ENCODE results near the gene APMAP.

The APMAP gene

GRCh38 chr20:25024171-25024570 lies 31.6 kb upstream of the APMAP start:
- DNase-seq = no peak

- no peak for DNase-seq
Observed at GRCh38 chr20:25023356-25023755, 30.8 kb upstream of the APMAP start.

- DNase-seq = no peak
Observed at GRCh38 chr20:25022680-25023079, 30.1 kb upstream of the APMAP start.

DNA sequence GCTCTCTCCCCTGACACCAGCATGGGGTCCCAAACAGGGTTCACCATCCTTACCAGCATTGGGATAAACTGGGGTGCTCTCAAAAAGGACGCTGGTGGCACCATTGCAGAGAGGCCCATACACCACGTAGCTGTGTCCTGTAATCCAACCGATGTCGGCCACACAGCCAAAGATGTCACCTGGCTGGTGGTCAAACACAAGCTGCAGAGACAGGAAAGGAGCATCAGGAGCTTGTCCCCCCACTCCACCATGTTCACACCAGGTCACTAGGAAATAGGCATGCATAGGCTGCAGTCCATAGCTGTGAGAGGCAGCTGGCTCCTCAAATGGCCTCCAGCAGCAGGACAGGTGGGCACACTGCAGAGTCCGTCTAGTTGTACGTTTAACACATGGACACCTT lies 28.8 kb upstream of the APMAP start:
- no peak for DNase-seq

DNA sequence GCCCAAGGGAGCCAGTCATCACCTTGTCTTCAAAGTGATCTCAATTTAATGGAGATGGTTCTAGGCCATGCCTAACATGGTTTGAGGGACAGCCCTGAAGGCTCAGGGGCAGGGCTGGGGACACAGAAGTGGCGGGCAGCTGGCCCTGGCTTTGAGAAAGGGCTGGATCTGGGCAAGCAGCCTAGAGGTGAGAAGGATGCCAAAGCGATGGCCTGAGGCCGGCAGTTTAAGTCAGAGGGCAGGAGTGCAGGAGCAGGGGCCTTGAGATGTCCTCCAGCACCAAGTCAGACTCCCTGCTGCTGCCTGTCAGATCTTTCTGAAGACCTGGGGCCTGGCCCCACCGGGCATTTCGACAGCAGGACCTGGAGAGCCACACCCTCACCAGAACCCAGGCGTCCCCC lies 28.4 kb upstream of the APMAP start:
- DNase-seq = no peak

- no peak for DNase-seq
Observed at GRCh38 chr20:25020345-25020744, 27.8 kb upstream of the APMAP start.

- DNase-seq = no peak
Observed at GRCh38 chr20:25019381-25020155, 27.0 kb upstream of the APMAP start.

DNA sequence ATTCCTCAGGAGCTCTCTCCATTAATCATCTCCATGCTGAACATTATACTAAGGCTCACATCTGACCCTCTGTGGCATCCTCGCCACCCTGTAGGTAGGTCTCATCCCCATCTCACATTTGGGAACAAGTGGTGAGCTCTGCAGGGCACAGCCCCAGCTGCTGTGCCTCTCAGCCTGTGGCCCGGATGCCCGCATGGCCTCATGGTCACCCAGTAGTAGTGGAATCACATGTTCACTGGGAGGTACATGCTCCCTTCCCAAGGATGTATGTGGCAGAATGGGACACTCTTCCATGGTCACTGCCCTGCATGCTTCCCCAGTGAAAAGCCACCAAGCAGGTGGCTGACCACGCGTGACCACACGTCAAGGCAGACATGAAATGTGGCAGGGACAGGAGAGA lies 26.3 kb upstream of the APMAP start:
- DNase-seq = no peak

- no peak for DNase-seq
Observed at GRCh38 chr20:25018425-25018824, 25.9 kb upstream of the APMAP start.

- peak; percentile 94 for DNase-seq
Observed at GRCh38 chr20:25017257-25017803, 24.8 kb upstream of the APMAP start.

GRCh38 chr20:25016471-25016870 lies 23.9 kb upstream of the APMAP start:
- no peak for DNase-seq

GRCh38 chr20:25015986-25016385 lies 23.4 kb upstream of the APMAP start:
- no peak for DNase-seq

DNA sequence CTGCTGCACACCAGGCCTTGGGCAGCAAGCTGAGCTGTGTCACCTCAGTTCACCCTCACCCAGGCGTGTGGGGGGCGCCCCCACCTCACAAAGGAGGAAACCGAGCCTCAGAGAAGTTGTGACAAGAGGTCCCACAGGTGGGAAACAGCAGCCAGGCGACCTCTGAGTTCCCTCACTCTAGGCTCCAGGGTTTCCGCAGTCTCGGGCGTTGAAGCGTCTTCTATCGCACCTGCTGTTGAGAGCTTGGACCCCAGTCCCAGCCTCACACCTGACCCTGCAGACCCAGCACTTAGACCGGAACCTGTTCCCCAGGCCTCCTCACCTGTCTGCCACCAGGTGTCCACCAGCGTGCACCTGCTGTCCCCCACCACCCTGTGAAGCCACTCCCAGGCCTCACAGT lies 22.3 kb upstream of the APMAP start:
- DNase-seq = peak; percentile 80

GRCh38 chr20:25013478-25014380 lies 21.2 kb upstream of the APMAP start:
- no peak for DNase-seq

GRCh38 chr20:25012616-25013189 lies 20.2 kb upstream of the APMAP start:
- no peak for DNase-seq

DNA sequence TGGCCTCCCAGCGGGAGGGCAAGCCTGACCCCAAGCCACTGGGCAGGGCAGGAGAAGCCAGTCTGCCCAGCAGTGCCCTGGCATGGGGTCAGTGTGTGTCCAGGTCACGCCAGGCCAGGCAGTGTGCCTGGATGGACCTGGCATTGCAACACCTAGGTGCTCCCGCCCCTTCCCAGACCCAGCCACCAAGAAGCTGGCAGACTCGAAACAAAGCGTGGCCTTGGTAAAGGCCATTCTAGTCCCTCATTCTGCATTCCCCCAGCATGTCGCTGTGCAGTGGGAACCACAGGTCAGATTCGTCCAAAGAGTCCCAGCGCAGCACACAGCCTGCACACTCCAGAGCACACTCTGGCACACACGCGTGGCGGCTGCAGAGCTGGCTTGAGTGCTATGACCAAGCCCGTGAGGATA lies 19.3 kb upstream of the APMAP start:
- DNase-seq = no peak

DNA sequence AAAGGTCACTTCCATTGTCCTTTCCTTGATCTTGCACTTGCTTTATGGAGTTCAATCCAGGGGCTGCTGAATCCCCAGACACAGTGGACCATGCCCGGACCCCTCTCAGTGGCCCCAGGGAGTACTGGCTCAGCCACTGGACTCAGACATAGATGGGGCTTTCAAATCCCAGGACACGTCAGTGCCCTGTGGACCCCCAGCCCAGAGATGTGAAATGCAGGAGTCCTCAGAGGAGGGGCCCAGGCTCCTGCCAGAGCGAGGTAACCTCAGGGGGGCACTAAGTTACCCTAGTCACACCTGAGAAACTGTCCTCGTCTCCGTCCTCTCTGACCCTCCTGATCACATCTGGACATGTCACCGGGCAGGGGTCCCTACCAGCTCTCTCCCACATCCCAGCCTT lies 18.7 kb upstream of the APMAP start:
- DNase-seq = no peak

DNA sequence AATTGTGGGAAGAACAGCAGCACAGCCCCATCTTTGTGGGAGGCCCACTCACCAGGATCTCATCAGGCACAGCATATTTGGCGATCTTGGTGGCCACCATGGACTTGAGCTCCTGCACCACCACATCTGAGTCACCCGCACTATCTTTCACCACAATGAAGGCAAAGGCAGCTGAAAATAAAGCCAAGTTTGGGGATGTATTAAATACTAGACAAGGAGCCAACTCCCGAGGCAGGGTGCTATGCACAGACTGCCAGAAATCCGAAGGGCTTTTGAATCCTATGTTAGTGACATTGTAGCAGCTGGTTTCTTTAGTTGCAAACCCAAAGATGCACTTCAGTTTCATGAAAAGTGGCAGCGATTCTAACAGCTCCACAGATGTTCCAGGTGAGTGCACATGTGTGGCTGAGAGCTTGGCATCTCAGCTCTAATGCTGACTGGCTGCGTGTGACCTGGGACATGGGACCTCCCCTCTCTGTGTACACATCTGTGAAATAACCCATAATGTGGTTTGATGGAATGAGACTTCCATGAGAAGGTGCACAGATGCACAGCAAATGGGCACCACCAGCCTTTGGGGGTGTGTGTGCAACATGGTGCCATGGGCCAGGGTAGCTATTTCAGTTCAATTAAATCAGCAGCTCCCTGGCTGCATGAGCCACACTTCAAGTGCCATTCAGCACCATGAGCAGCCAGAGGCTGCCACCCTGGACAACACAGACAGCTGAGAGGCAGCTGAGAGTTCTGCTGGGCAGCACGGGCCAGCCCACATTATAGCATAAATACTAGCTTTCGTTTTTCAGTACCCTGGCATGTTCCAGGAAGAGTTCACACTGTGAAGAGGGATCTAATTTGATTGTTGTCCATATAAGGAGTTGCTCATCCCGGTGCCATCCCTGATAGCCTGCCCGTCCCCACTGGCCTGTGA lies 16.9 kb upstream of the APMAP start:
- DNase-seq = no peak

GRCh38 chr20:25008388-25009217 lies 16.1 kb upstream of the APMAP start:
- DNase-seq = no peak

DNA sequence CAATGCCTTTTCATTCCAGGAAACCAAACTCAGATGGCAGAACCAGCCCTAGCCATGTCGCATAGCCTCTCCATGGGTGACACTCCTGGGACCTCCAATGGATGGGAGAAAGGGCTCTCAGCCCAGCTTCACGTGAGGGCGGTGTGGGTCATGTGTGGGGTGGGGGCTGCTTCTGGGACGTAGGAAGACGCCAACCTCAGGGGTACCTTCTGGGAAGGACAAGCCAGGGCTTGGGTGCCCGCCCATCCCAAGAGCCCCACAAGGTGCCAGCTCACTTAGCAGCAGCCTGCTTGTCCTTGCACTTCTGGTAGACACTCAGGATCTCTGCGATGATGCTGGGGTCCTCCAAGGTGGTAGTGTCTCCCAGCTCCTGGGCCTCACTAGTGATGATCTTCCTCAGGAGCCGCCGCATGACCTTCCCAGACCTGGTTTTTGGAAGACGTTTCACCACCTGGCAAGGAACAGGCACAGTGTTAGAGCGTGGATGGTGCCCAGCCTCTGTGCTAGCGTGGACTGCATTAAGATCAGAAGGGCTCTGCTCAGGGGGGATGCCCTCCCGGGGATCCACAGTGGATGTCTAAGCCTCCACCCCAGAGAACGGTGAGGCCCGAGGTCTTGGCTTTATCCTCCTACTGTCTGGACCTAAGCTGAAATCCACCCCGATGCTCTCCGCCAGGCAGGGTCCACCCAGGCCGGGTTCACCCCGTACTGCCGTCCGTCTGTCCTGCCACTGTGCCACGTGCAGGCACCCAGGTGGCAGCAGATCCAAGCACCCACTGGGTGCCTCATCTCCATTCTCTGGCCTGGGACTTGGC lies 15.1 kb upstream of the APMAP start:
- no peak for DNase-seq
